Amniotic epithelial cell (primary cell): Measurements from ENCODE around the gene RFWD3.

Experiments used
- DNase-seq: peaks from one replicate; pipeline ENCODE4 v3.0.0-alpha.2; 2010; ENCODE audit warnings: low read depth

The RFWD3 gene

DNA sequence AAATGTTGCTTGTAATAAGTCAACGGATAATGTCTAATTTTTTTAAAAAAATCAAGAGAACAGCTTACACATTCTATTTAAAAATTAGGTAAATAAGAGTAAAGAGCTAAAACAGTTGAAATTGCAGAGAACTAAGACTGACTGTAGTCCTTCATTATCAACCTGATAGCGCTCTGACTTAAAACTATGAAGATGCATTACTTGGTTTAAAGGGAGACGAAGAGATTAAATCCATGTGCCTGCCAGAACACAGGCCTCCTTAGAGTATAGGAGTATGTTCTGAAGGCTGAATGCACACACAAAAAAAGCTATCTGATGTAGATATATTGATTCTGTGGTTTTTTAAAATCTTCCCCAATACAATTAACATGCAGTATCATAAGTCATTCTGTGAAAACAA, 88.2 kb downstream of the RFWD3 start:
- DNase-seq: peak; percentile 17

DNA sequence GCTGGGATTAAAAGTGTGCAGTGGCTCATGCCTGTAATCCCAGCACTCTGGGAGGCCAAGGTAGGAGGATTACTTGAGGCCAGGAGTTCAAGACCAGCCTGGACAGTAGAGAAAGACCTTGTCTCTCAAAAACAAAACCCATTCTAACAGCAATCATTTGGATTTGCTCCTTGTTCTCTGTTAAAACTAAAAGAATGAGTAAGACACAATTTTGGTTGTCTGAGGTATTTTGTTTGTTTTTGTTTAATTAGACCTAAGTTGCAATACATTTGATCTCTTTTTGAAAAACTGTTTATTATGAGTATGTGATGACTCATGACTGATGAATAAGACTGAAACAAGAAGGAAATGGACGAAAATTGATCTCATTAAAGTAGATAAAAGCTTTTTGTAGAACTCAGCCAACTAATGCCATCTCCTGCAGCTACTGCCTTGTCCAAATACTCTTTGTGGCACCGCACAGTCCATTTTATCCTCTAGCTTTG, 88.8 kb downstream of the RFWD3 start:
- peak; percentile 32 for DNase-seq

DNA sequence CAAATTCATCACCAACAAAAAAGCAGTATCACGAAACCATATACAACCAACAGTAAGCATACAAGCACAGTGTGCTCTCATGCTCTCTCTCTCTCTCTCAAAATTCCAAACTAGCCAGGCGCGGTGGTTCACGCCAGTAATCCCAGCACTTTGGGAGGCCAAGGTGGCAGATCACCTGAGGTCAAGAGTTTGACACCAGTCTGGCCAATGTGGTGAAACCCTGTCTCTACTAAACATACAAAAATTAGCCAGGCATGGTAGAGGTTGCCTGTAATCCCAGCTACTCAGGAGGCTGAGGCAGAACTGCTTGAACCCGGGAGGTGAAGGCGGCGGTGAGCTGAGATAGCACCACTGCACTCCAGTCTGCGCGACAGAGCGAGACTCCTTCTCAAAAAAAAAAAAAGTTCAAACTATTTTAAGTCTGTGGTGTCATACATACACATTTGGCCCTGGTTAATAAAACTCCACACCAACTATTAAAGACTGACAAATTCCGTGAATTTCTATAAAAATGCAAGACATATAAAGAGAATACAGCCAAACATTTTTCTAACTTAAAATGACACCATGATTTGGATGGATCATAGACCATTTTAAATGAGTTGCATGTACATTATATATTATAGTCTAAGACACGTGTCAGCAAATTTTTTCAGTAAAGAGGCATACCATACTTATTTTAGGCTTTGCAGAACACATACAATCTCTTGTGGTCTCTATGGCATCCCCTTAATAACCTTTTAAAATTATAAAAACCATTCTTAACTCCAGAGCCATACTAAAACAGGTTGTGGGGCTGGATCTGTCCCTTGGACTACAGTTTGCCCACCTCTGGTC, 90.7 kb downstream of the RFWD3 start:
- no peak for DNase-seq

DNA sequence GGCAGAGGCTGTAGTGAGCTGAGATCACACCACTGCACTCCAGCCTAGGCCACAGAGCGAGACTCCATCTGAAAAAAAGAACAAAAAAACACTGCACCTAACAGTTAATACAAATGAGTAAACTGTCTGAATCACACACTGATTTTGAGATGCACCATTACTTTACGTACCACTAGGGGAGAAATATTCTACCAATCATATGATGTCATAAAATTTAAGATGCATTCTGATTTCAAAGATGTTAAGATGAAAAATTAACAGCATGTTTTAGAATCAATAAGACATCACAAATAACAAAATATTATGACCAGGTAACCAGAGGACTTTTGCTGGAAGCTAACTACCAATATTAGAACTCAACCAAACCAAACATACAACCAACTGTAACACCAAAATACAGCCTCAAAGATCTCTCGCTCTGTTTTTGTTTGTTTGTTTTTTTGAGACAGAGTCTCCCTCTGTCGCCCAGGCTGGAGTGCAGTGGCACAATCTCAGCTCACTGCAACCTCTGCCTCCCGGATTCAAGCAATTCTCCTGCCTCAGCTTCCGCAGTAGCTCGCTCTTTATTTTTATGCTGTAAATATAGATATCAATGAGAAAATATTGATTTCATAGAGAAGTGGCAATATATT, 91.4 kb downstream of the RFWD3 start:
- no peak for DNase-seq

DNA sequence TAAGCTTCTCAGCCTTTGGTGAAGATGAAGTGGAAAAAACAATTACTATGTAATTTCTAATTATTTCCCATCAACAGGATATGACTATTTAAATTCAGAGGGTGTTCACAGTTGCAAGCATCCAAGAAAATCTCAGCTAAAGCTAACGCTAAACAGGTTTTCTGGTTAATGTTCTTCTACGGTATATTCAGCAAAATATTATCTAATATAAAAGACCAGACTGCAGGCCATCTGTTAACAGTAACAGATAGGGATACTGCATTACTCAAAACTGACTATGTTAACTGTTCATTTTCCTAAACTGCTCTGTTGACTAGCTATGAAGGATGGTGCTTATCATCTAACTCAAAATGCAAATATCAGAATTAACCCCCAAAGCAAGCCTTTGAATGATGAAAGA, 92.5 kb downstream of the RFWD3 start:
- DNase-seq: no peak

DNA sequence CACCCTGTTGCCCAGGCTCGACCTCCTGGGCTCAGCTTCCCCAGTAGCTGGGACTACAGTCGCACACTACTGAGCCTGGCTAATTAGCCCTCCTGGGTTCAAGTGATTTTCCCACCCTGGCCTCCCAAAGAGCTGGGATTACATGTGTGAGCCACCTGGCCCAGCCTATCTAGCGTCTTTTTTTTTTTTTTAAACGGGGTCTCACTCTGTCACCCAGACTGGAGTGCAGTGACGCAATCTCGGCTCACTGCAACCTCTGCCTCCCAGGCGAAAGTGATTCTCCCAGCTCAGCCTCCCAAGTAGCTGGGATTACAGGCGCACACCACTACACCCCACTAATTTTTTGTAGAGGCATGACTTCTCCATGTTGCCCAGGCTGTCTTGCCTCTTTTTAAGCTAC, 93.1 kb downstream of the RFWD3 start:
- no peak for DNase-seq
